GM12891 (cell line): ENCODE results near the gene SLCO1B3.

ENCODE experiments used
- PAX5 ChIP-seq: IDR thresholded peaks from 2 replicates; pipeline ENCODE4 v1.6.1; 2011; ENCODE audit warnings: low read length, moderate library complexity, mild to moderate bottlenecking; ENCODE audit not compliant: insufficient read depth, severe bottlenecking
- POLR2A ChIP-seq: IDR thresholded peaks from 2 replicates; pipeline ENCODE4 v1.6.1; 2011; ENCODE audit warnings: low read depth, low read length, control low read depth
- POLR2AphosphoS5 ChIP-seq: IDR thresholded peaks from 2 replicates; pipeline ENCODE4 v1.6.1; 2011; ENCODE audit warnings: low read depth, low read length, control low read depth
- SPI1 ChIP-seq: IDR thresholded peaks from 2 replicates; pipeline ENCODE4 v1.6.1; 2011; ENCODE audit warnings: low read depth, low read length, control low read depth
- TAF1 ChIP-seq: IDR thresholded peaks from 2 replicates; pipeline ENCODE4 v1.6.1; 2011; ENCODE audit warnings: low read depth, low read length, control low read depth

DNA sequence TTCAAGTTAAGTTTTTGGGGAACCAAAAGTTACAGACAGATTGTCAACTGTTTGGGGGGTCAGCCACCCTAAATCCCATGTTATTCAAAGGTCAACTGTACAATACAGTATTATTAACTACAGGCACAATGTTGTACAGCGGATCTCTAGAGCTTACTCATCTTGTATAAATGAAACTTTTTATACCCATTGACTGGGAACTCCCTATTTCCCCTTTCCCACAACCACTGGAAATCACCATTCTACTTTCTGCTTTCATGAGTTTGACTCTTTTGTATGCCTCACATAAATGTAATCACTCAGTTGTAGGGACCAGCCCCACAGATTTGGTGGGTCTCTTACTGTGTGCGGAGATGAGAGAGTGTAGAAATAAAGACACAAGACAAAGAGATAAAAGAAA, 57.8 kb downstream of the SLCO1B3 start:
- TF ChIP-seq POLR2AphosphoS5 (no peak), TAF1 (no peak), POLR2A (no peak), SPI1 (no peak), PAX5 (no peak)
